ENCODE data around the gene LAMB1. TPM values are rescaled to one million over a fixed set of nuclear protein-coding genes. Genes with fewer than 3 reads are reported as not detected.

LAMB1 gene
- total RNA-seq, 1 experiment from 2014 or later = 101 TPM

DNA sequence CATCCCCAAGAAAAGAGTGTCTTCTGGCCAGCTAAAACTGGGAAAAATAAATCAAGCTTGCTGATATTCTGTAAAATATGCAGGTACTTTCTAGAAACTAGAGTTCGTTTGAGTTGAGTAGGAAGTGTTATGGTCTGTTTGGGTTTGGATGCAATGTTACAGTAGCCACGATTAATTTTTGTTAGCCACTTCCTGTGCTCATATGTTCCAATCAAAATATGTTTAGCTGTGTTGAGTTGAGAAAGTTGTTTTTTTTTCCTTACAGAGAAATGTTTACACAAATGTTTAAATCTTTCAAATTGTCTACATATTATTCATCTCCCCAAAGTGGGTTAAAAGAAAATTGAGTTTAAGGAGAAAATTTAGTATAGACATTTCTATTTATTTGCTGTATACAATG lies 11.3 kb upstream of the LAMB1 start:
- H3K27ac Mint-ChIP-seq = no peak overlapping the region
- POLR2A ChIA-PET = no interaction called here
- H3K4me1 Mint-ChIP-seq = peaks cover 3% of the 10 kb centered on the region; the same call in 1 of the 2 replicates
- H3K27me3 Mint-ChIP-seq (ENCODE audit: low read depth) = peaks cover 3% of the 10 kb centered on the region; the same call in 1 of the 2 replicates
- H3K9me3 Mint-ChIP-seq = no peaks in the 10 kb centered on the region
- no peaks in the 10 kb centered on the region for H3K36me3 Mint-ChIP-seq
- no peak for ATAC-seq
- TF ChIP-seq ZNF121 (CRISPR knock-in tag; IDR thresholded peaks at IDR 0.05) (no peak), ESRRA (CRISPR knock-in tag; IDR thresholded peaks at IDR 0.05; ENCODE audit: borderline replicate concordance) (no peak), TEAD4 (CRISPR knock-in tag; IDR thresholded peaks at IDR 0.05) (no peak), NR3C1 (CRISPR knock-in tag; conservative IDR thresholded peaks at IDR 0.05; ENCODE audit: low read depth) (no peak), ELF4 (CRISPR knock-in tag; IDR thresholded peaks at IDR 0.05; ENCODE audit: low read depth) (no peak), OVOL2 (CRISPR knock-in tag; IDR thresholded peaks at IDR 0.05; ENCODE audit: borderline replicate concordance) (no peak), GABPB1 (CRISPR knock-in tag; IDR thresholded peaks at IDR 0.05) (no peak), ZNF423 (CRISPR knock-in tag; IDR thresholded peaks at IDR 0.05) (no peak), ZNF396 (CRISPR knock-in tag; IDR thresholded peaks at IDR 0.05; ENCODE audit: borderline replicate concordance) (no peak), JAZF1 (CRISPR knock-in tag; IDR thresholded peaks at IDR 0.05) (no peak)
- TF ChIP-seq, protein P1, sequence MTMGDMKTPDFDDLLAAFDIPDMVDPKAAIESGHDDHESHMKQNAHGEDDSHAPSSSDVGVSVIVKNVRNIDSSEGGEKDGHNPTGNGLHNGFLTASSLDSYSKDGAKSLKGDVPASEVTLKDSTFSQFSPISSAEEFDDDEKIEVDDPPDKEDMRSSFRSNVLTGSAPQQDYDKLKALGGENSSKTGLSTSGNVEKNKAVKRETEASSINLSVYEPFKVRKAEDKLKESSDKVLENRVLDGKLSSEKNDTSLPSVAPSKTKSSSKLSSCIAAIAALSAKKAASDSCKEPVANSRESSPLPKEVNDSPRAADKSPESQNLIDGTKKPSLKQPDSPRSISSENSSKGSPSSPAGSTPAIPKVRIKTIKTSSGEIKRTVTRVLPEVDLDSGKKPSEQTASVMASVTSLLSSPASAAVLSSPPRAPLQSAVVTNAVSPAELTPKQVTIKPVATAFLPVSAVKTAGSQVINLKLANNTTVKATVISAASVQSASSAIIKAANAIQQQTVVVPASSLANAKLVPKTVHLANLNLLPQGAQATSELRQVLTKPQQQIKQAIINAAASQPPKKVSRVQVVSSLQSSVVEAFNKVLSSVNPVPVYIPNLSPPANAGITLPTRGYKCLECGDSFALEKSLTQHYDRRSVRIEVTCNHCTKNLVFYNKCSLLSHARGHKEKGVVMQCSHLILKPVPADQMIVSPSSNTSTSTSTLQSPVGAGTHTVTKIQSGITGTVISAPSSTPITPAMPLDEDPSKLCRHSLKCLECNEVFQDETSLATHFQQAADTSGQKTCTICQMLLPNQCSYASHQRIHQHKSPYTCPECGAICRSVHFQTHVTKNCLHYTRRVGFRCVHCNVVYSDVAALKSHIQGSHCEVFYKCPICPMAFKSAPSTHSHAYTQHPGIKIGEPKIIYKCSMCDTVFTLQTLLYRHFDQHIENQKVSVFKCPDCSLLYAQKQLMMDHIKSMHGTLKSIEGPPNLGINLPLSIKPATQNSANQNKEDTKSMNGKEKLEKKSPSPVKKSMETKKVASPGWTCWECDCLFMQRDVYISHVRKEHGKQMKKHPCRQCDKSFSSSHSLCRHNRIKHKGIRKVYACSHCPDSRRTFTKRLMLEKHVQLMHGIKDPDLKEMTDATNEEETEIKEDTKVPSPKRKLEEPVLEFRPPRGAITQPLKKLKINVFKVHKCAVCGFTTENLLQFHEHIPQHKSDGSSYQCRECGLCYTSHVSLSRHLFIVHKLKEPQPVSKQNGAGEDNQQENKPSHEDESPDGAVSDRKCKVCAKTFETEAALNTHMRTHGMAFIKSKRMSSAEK (CRISPR knock-in tag; IDR thresholded peaks at IDR 0.05; ENCODE audit: borderline replicate concordance) = no peak
- TF ChIP-seq, protein P2, sequence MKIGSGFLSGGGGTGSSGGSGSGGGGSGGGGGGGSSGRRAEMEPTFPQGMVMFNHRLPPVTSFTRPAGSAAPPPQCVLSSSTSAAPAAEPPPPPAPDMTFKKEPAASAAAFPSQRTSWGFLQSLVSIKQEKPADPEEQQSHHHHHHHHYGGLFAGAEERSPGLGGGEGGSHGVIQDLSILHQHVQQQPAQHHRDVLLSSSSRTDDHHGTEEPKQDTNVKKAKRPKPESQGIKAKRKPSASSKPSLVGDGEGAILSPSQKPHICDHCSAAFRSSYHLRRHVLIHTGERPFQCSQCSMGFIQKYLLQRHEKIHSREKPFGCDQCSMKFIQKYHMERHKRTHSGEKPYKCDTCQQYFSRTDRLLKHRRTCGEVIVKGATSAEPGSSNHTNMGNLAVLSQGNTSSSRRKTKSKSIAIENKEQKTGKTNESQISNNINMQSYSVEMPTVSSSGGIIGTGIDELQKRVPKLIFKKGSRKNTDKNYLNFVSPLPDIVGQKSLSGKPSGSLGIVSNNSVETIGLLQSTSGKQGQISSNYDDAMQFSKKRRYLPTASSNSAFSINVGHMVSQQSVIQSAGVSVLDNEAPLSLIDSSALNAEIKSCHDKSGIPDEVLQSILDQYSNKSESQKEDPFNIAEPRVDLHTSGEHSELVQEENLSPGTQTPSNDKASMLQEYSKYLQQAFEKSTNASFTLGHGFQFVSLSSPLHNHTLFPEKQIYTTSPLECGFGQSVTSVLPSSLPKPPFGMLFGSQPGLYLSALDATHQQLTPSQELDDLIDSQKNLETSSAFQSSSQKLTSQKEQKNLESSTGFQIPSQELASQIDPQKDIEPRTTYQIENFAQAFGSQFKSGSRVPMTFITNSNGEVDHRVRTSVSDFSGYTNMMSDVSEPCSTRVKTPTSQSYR (CRISPR knock-in tag; IDR thresholded peaks at IDR 0.05) = no peak
- TF ChIP-seq, protein P3, sequence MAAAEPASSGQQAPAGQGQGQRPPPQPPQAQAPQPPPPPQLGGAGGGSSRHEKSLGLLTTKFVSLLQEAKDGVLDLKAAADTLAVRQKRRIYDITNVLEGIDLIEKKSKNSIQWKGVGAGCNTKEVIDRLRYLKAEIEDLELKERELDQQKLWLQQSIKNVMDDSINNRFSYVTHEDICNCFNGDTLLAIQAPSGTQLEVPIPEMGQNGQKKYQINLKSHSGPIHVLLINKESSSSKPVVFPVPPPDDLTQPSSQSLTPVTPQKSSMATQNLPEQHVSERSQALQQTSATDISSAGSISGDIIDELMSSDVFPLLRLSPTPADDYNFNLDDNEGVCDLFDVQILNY (CRISPR knock-in tag; IDR thresholded peaks at IDR 0.05) = no peak
- TF ChIP-seq, protein P4, sequence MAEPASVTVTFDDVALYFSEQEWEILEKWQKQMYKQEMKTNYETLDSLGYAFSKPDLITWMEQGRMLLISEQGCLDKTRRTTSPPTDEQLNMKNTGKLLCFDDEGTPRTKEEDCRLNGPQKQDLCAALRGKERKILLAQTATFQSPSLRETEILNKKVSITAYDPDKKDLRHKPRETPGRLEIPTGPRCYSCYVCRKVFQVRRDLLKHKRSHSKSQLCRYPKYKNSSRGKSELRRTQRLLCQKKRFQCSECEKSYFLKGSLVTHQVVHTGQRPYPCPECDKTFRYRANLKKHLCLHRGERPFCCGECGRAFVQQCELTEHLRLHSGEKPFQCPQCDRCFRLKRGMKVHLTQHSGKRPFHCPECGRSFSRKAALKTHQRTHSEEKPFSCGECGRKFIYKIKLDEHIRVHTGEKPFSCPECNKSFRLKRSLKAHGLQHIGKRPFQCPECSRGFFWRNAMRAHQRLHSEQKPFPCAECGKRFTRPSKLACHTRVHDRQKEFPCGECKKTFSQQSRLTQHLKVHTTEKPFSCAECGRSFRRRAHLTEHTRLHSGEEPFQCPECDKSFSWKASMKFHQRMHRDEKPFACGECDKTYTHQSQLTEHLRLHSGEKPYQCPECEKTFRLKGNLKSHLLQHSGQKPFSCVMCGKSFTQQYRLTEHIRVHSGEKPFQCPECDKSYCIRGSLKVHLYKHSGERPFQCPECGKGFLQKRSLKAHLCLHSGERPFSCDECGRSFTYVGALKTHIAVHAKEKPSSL (CRISPR knock-in tag; conservative IDR thresholded peaks at IDR 0.05) = no peak
- TF ChIP-seq, protein P5, sequence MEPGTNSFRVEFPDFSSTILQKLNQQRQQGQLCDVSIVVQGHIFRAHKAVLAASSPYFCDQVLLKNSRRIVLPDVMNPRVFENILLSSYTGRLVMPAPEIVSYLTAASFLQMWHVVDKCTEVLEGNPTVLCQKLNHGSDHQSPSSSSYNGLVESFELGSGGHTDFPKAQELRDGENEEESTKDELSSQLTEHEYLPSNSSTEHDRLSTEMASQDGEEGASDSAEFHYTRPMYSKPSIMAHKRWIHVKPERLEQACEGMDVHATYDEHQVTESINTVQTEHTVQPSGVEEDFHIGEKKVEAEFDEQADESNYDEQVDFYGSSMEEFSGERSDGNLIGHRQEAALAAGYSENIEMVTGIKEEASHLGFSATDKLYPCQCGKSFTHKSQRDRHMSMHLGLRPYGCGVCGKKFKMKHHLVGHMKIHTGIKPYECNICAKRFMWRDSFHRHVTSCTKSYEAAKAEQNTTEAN (CRISPR knock-in tag; IDR thresholded peaks at IDR 0.05) = no peak
- TF ChIP-seq, protein P6, sequence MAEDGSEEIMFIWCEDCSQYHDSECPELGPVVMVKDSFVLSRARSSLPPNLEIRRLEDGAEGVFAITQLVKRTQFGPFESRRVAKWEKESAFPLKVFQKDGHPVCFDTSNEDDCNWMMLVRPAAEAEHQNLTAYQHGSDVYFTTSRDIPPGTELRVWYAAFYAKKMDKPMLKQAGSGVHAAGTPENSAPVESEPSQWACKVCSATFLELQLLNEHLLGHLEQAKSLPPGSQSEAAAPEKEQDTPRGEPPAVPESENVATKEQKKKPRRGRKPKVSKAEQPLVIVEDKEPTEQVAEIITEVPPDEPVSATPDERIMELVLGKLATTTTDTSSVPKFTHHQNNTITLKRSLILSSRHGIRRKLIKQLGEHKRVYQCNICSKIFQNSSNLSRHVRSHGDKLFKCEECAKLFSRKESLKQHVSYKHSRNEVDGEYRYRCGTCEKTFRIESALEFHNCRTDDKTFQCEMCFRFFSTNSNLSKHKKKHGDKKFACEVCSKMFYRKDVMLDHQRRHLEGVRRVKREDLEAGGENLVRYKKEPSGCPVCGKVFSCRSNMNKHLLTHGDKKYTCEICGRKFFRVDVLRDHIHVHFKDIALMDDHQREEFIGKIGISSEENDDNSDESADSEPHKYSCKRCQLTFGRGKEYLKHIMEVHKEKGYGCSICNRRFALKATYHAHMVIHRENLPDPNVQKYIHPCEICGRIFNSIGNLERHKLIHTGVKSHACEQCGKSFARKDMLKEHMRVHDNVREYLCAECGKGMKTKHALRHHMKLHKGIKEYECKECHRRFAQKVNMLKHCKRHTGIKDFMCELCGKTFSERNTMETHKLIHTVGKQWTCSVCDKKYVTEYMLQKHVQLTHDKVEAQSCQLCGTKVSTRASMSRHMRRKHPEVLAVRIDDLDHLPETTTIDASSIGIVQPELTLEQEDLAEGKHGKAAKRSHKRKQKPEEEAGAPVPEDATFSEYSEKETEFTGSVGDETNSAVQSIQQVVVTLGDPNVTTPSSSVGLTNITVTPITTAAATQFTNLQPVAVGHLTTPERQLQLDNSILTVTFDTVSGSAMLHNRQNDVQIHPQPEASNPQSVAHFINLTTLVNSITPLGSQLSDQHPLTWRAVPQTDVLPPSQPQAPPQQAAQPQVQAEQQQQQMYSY (CRISPR knock-in tag; IDR thresholded peaks at IDR 0.05) = no peak
- CTCF ChIA-PET = no interaction called here
- no peak overlapping the region for H3K4me3 Mint-ChIP-seq
- no peak for DNase-seq (ENCODE audit: low spot score)
